Glutamatergic neuron (in vitro differentiated cells): Measurements from ENCODE around the gene GLYR1. TPM values are rescaled to one million over a fixed set of nuclear protein-coding genes. Genes with fewer than 3 reads are reported as not detected.

Experiments
- DNase-seq: peaks from one replicate; pipeline ENCODE4 v3.0.0; 2022
- H3K27ac Mint-ChIP-seq: one replicate; pipeline ENCODE4 v1.8.0; 2020; ENCODE audit warnings: mild to moderate bottlenecking, mixed read lengths, inconsistent platforms; ENCODE audit not compliant: unreplicated experiment
- H3K27me3 Mint-ChIP-seq: one replicate; pipeline ENCODE4 v1.8.0; 2020; ENCODE audit warnings: mild to moderate bottlenecking, moderate library complexity, mixed read lengths, inconsistent platforms; ENCODE audit not compliant: unreplicated experiment
- H3K36me3 Mint-ChIP-seq: one replicate; pipeline ENCODE4 v1.8.0; 2020; ENCODE audit warnings: mild to moderate bottlenecking, mixed read lengths, inconsistent platforms; ENCODE audit not compliant: unreplicated experiment
- H3K4me1 Mint-ChIP-seq: one replicate; pipeline ENCODE4 v1.8.0; 2020; ENCODE audit warnings: mild to moderate bottlenecking, low read depth, mixed read lengths, inconsistent platforms; ENCODE audit not compliant: unreplicated experiment
- H3K4me3 Mint-ChIP-seq: one replicate; pipeline ENCODE4 v1.8.0; 2020; ENCODE audit warnings: mild to moderate bottlenecking, mixed read lengths, inconsistent platforms; ENCODE audit not compliant: unreplicated experiment
- H3K9me3 Mint-ChIP-seq: one replicate; pipeline ENCODE4 v1.8.0; 2020; ENCODE audit warnings: mild to moderate bottlenecking, moderate library complexity, mixed read lengths, inconsistent platforms; ENCODE audit not compliant: unreplicated experiment
- total RNA-seq: library from RNA; stranded (reverse); fragmentation: NEBNext Ultra II Directional; extraction: Animal tissue kit (Norgen Biotek cat#: 25700); gene quantifications from one replicate; pipeline ENCODE4 v1.2.1, GENCODE V29; 2021; ENCODE audit not compliant: unreplicated experiment
- TF ChIP-seq, protein P1 (sequence below): fragments of 200-600 bp; sonication (generic); IDR thresholded peaks from one replicate; pipeline ENCODE4 v1.5.0; 2021; ENCODE audit not compliant: partially characterized antibody, unreplicated experiment

The GLYR1 gene
- total RNA-seq, 1 donor from 2014 or later = 133 TPM

DNA sequence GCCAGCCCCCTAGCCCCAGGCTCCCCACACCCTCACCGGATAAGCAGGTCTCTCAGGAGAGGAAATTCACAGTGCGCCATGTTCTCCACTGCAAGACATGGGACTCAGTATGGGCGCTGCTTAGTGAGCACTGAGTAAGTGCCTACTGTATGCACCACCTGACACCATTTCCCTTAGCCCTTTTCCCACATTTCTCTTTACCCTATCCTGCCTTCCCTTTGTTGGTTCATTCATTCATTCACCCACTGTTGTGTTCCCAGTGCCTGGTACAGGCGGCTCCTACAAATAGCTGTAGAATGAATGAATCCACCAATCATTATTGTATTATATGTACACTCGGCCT lies 69.1 kb downstream of the GLYR1 start:
- H3K27ac Mint-ChIP-seq = no peak overlapping the region
- TF ChIP-seq, protein P1, sequence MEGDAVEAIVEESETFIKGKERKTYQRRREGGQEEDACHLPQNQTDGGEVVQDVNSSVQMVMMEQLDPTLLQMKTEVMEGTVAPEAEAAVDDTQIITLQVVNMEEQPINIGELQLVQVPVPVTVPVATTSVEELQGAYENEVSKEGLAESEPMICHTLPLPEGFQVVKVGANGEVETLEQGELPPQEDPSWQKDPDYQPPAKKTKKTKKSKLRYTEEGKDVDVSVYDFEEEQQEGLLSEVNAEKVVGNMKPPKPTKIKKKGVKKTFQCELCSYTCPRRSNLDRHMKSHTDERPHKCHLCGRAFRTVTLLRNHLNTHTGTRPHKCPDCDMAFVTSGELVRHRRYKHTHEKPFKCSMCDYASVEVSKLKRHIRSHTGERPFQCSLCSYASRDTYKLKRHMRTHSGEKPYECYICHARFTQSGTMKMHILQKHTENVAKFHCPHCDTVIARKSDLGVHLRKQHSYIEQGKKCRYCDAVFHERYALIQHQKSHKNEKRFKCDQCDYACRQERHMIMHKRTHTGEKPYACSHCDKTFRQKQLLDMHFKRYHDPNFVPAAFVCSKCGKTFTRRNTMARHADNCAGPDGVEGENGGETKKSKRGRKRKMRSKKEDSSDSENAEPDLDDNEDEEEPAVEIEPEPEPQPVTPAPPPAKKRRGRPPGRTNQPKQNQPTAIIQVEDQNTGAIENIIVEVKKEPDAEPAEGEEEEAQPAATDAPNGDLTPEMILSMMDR = no peak
- H3K4me1 Mint-ChIP-seq = peaks cover 3% of the 10 kb centered on the region
- DNase-seq = no peak
- peaks cover 2% of the 10 kb centered on the region for H3K9me3 Mint-ChIP-seq
- no peaks in the 10 kb centered on the region for H3K36me3 Mint-ChIP-seq
- peaks cover 2% of the 10 kb centered on the region for H3K27me3 Mint-ChIP-seq
- H3K4me3 Mint-ChIP-seq = no peak overlapping the region

DNA sequence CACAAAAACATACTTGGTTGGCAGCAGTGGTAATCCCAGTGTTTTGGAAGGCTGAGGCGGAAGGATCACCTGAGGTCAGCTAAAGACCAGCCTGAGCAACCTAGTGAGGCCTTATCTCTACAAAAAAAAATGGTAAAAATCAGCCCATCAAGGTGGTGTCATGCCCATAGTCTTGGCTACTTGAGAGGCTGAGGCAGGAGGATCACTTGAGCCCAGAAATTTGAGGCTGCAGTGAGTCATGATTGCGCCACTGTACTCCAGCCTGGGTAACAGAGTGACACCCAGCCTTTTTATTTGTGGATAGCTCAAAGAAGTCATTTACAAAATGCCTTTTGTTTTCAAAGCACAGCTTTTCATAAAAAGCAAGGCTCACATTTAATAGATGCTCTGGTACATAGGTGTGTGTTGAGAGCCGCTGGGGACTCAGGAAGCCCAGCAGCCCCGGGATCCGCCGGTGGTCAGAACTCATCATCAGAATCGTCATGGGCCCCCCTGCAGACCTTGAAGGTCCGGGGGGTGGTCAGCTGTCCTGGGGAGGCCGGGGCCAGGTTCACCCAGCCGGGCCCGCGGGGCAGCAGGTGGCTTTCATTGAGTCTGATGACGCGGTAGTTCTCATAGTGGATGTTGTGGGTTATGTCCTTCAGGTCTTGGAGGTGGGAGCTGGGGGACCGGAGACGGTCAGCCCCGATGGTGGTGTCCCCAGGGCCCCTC lies 69.6 kb downstream of the GLYR1 start:
- no peak overlapping the region for H3K27ac Mint-ChIP-seq
- peaks cover 2% of the 10 kb centered on the region for H3K9me3 Mint-ChIP-seq
- no peaks in the 10 kb centered on the region for H3K36me3 Mint-ChIP-seq
- no peak overlapping the region for H3K4me3 Mint-ChIP-seq
- DNase-seq = no peak
- TF ChIP-seq, protein P1 = no peak
- H3K27me3 Mint-ChIP-seq = no peaks in the 10 kb centered on the region
- H3K4me1 Mint-ChIP-seq = peaks cover 3% of the 10 kb centered on the region

DNA sequence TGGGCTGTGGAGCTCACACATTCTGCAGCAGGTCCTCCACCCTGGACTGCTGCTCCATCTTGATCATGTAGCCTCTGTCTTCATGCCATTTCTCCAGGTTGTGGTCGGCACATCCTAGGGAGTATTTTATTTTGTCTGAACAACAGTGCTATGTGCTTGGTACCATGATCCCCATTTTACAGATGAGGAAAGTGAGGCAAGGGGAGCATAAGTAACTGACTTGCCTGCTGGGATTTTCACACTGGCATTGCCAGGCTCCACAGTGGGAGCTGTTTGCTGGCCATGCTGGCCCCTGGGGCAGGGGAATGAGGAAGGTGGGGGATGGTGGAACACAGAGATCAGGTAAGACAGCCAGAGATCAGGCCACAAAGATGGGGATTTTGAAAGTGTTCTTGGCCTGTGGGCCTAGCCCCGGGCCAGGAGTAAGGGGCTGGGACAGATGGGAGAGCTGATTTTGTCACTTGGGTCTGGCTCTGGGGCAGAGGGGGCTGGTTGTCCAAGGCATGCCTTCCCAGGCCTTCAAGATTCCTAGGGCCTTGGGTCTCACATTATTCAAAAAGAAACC lies 70.9 kb downstream of the GLYR1 start:
- no peak overlapping the region for H3K27ac Mint-ChIP-seq
- H3K9me3 Mint-ChIP-seq = peaks cover 2% of the 10 kb centered on the region
- H3K36me3 Mint-ChIP-seq = no peaks in the 10 kb centered on the region
- no peak for DNase-seq
- H3K27me3 Mint-ChIP-seq = no peaks in the 10 kb centered on the region
- H3K4me1 Mint-ChIP-seq = peaks cover 3% of the 10 kb centered on the region
- H3K4me3 Mint-ChIP-seq = no peak overlapping the region
- TF ChIP-seq, protein P1 = no peak

DNA sequence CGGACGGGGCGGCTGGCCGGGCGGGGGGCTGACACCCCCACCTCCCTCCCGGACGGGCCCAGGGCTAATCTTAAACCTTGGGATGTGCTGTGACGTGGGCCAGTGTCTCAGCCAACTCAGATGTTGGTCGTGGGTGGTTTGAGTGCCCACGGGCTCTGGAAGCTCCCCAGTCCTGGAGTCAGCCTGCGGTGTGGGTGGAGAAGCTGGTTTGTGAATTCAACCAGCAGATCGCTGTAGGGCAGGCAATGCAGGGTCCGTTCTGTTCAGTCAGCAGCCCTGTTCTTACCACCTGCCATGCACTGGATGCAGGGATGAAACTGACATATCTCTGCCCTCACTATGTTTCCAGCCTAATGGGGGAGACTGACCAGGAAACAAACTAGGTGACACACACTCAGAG lies 72.1 kb downstream of the GLYR1 start:
- no peaks in the 10 kb centered on the region for H3K36me3 Mint-ChIP-seq

GRCh38 chr16:4772351-4772750 lies 74.7 kb downstream of the GLYR1 start:
- peak overlapping the region; percentile 28 for H3K27ac Mint-ChIP-seq
- TF ChIP-seq, protein P1 = no peak
- H3K27me3 Mint-ChIP-seq = no peaks in the 10 kb centered on the region
- peaks cover 6% of the 10 kb centered on the region for H3K4me1 Mint-ChIP-seq
- H3K4me3 Mint-ChIP-seq = no peak overlapping the region
- peaks cover 5% of the 10 kb centered on the region for H3K9me3 Mint-ChIP-seq
- no peak for DNase-seq
- H3K36me3 Mint-ChIP-seq = no peaks in the 10 kb centered on the region

More for the DNA sequence above, 72.1 kb downstream of the GLYR1 start:
- Mint-ChIP-seq H3K27me3 (no peaks in the 10 kb centered on the region), H3K27ac (no peak overlapping the region), H3K9me3 (peaks cover 2% of the 10 kb centered on the region), H3K4me1 (peaks cover 3% of the 10 kb centered on the region), H3K4me3 (no peak overlapping the region)
- no peak for DNase-seq
- TF ChIP-seq, protein P1 = no peak
